ENCODE results near the gene ASMTL.

ASMTL gene

GRCh38 chrX:1361910-1362309 lies 90.8 kb downstream of the ASMTL start:
- no peak for TF ChIP-seq CTCF (IDR thresholded peaks at IDR 0.05; ENCODE audit: insufficient read depth, low read depth, low read length, missing control alignments)
- DNase-seq (ENCODE audit: low read depth): no peak

GRCh38 chrX:1361275-1361674 lies 91.4 kb downstream of the ASMTL start:
- no peak for DNase-seq (ENCODE audit: low read depth)

More at GRCh38 chrX:1361910-1362309, 90.8 kb downstream of the ASMTL start:
- H3K4me3 ChIP-seq (ENCODE audit: low read depth, low read length): no peak overlapping the region

DNA sequence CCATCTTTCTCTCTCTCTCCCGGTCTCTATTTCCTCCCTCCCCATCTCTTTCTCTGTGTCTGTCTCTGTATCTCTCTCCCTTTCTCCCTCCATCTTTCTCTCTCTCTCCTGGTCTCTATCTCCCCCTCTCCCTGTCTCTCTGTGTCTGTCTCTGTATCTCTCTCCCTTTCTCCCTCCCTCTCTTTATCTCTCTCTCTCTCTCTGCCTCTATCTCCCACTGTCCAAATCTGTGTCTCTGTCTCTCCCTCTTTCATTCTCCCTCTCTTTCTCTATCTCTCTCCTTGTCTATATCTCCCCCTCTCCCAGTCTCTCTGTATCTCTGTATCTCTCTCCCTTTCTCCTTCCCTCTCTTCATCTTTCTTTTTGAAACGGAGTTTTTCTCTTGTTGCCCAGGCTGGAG lies 92.5 kb downstream of the ASMTL start:
- no peak for DNase-seq (ENCODE audit: low read depth)
- no peak overlapping the region for H3K4me3 ChIP-seq (ENCODE audit: low read depth, low read length)
- TF ChIP-seq CTCF (IDR thresholded peaks at IDR 0.05; ENCODE audit: insufficient read depth, low read depth, low read length, missing control alignments): no peak

More at GRCh38 chrX:1361275-1361674, 91.4 kb downstream of the ASMTL start:
- TF ChIP-seq CTCF (IDR thresholded peaks at IDR 0.05; ENCODE audit: insufficient read depth, low read depth, low read length, missing control alignments): no peak
- no peak overlapping the region for H3K4me3 ChIP-seq (ENCODE audit: low read depth, low read length)

GRCh38 chrX:1359477-1359873 lies 93.2 kb downstream of the ASMTL start:
- no peak for TF ChIP-seq CTCF (IDR thresholded peaks at IDR 0.05; ENCODE audit: insufficient read depth, low read depth, low read length, missing control alignments)
- no peak for DNase-seq (ENCODE audit: low read depth)

DNA sequence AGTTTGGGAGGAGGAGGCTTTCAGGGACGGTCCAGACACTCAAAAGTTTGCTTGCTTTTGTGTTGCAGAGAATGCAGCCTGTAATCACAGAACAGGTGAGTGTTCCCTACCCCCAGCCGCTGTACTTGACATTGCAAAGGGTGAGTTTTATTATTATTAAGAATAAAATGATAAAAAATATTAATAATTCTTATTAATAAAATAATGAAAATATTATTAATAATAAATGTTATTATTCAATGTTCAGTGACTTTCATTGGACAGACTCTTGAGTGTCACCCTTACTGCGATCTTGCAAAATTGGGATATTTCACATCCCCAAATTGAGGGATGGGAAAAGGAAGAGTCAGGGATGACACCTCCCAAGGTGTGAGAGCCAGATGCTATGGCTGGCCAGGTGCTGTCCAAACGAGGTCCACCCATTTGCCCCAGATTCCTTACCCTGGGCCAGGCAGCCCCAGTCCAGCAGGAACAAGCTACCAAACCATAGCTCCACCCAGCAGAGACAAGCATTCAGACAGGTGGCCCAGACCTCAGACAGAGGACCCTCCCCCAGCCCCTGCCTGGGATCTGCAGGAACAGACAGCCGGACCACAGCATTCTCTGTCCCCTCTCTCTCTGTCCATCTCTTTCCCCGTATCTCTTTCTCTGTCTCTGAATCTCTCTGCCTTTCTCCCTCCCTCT lies 93.8 kb downstream of the ASMTL start:
- no peak for DNase-seq (ENCODE audit: low read depth)
- TF ChIP-seq CTCF (IDR thresholded peaks at IDR 0.05; ENCODE audit: insufficient read depth, low read depth, low read length, missing control alignments): no peak
- no peak overlapping the region for H3K4me3 ChIP-seq (ENCODE audit: low read depth, low read length)

More at GRCh38 chrX:1359477-1359873, 93.2 kb downstream of the ASMTL start:
- no peak overlapping the region for H3K4me3 ChIP-seq (ENCODE audit: low read depth, low read length)

DNA sequence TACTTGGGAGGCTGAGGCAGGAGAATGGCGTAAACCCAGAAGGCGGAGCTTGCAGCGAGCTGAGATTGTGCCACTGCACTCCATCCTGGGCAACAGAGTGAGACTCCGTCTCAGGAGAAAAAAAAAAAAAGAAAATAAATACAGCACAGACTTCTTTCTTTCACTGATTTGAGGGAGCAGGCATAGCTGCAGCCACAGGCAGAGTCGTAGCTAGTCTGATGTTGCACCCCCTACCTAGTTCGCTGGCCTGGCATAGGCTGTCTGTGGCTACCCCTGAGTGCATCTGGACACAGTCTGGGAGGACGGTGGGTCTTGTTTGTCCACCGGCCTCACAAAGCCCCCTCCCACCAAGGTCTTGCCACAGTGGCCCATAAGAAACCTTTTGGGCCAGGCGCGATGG lies 94.7 kb downstream of the ASMTL start:
- no peak for DNase-seq (ENCODE audit: low read depth)
- TF ChIP-seq CTCF (IDR thresholded peaks at IDR 0.05; ENCODE audit: insufficient read depth, low read depth, low read length, missing control alignments): no peak
- no peak overlapping the region for H3K4me3 ChIP-seq (ENCODE audit: low read depth, low read length)
